Colonic mucosa (tissue), 4 donors: Measurements from ENCODE around the gene AP2A2. TPM values are rescaled to one million over a fixed set of nuclear protein-coding genes. Genes with fewer than 3 reads are reported as not detected.

ENCODE experiments used
- DNase-seq: peaks from one replicate; pipeline ENCODE4 v3.0.0-alpha.2; 2020
- H3K27ac ChIP-seq: fragments of 200-600 bp; one replicate; pipeline ENCODE4 v1.8.0; 2021
- H3K27me3 ChIP-seq: fragments of 200-600 bp; one replicate; pipeline ENCODE4 v1.8.0; 2021
- H3K36me3 ChIP-seq: fragments of 200-600 bp; one replicate; pipeline ENCODE4 v1.8.0; 2021
- H3K4me1 ChIP-seq: fragments of 200-600 bp; one replicate; pipeline ENCODE4 v1.8.0; 2021; ENCODE audit warnings: mild to moderate bottlenecking
- H3K4me3 ChIP-seq: fragments of 200-600 bp; one replicate; pipeline ENCODE4 v1.8.0; 2021
- H3K9ac ChIP-seq, 2 donors: one replicate each; pipeline ENCODE4 v1.7.0; 2013; ENCODE audit warnings: control low read depth in 2 of 2, low read depth in 2 of 2, low read length in 2 of 2
- H3K9me3 ChIP-seq: fragments of 200-600 bp; one replicate; pipeline ENCODE4 v1.8.0; 2021
- CTCF ChIP-seq: fragments of 200-600 bp; IDR thresholded peaks from one replicate; pipeline ENCODE4 v1.8.0; 2022; ENCODE audit warnings: antibody characterized with exemption, mild to moderate bottlenecking
- intact Hi-C: fragments of 100-400 bp; cut with DNase I; formaldehyde crosslinking; loops from one replicate; pipeline ENCODE4 v1.14.1; 2022
- total RNA-seq, 2 donors: library from RNA; stranded (reverse); fragmentation: NEBNext Ultra II Directional in 1 of 2; extraction: Animal tissue kit (Norgen Biotek cat#: 25700) in 1 of 2; gene quantifications; one replicate each; pipeline ENCODE4 v1.2.1, GENCODE V29; 2021
- donor health status: healthy.
- donor health status: DM: no; HTN: no; CAD: no.
- donor health status: DM: no; HTN: no; CAD: no.

AP2A2 gene
- total RNA-seq, 2 donors from 2014 or later, result 69.4 to 72.5 TPM

DNA sequence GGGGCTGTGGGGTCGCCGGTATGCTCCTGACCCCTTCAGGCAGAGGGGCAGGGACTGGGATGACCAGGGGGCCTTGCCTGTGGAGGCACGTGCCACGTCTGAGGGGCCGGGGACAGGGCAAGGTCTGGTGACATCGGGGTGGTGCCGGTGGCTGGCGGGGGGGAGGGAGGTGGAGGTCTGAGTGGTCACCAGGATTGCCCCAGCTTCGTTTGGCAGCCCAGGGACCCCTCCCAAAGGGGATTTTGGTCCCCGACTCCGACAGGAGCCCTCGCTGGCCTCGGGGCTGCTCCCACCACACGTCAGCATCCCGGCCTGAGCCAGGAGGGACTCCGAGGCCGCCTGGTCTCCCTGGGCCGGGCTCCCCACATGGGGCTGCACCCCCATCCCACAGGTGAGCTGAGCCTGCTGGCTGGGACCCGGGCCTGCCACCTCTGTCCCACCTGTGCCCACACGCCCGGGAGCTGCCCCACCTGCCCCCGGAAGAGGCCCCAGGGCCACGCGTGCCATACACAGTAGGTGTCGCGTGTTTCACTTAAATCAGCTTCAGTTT is 111.9 kb downstream of the AP2A2 start:
- H3K9me3 ChIP-seq, result no peaks in the 10 kb centered on the region
- no peak for TF ChIP-seq CTCF
- H3K4me3 ChIP-seq, result no peak overlapping the region
- no peaks in the 10 kb centered on the region for H3K27me3 ChIP-seq
- DNase-seq, result no peak
- H3K36me3 ChIP-seq, result no peaks in the 10 kb centered on the region
- intact Hi-C loops, result no loop called here
- no peak overlapping the region for H3K9ac ChIP-seq
- no peak overlapping the region for H3K27ac ChIP-seq
- H3K4me1 ChIP-seq, result no peaks in the 10 kb centered on the region

DNA sequence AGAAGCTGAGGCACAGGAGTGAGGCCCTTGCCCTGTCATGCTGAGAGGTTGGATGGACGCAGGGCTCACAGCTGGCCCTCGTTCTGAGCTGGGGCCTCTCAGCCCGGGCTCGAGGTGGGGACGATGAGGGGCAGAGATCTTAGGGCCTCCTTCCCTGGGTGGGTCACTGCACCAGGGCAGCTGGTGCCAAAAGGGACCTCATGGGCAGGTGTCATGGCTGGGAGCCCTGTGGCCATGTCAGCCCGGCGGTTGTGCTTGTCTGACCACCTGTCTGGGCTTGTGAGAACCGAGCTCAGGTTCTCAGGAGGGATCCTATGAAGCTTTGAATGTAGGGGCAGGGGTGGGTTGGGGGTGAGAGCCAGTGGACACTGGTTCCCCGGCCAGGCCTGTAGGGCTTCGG is 112.7 kb downstream of the AP2A2 start:
- no peaks in the 10 kb centered on the region for H3K4me1 ChIP-seq
- H3K4me3 ChIP-seq, result no peak overlapping the region
- no peaks in the 10 kb centered on the region for H3K9me3 ChIP-seq
- no peak for TF ChIP-seq CTCF
- DNase-seq, result no peak
- no peak overlapping the region for H3K9ac ChIP-seq
- H3K36me3 ChIP-seq, result no peaks in the 10 kb centered on the region
- no peaks in the 10 kb centered on the region for H3K27me3 ChIP-seq
- intact Hi-C loops, result no loop called here
- no peak overlapping the region for H3K27ac ChIP-seq

DNA sequence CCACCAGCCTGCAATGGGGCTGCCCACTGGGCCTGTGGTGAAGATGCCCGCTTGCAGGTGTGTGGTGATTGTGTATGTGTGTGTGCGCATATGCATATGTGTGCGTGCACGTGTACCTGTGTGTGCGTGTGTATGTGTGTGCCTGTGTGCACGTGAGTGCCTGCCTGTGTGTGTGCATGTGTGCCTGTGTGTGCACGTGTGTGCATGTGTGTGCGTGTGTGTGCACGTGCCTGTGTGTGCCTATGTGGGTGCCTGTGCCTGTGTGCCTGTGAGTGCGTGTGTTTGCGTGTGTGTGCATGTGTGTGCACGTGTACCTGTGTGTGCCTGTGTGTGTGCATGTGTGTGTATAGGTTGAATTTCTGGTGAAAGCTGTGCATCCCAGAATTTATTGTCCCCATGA is 113.3 kb downstream of the AP2A2 start:
- intact Hi-C loops, result no loop called here
- no peaks in the 10 kb centered on the region for H3K36me3 ChIP-seq
- no peaks in the 10 kb centered on the region for H3K27me3 ChIP-seq
- DNase-seq, result no peak
- H3K27ac ChIP-seq, result no peak overlapping the region
- no peak for TF ChIP-seq CTCF
- H3K4me1 ChIP-seq, result no peaks in the 10 kb centered on the region
- no peak overlapping the region for H3K4me3 ChIP-seq
- no peaks in the 10 kb centered on the region for H3K9me3 ChIP-seq
- H3K9ac ChIP-seq, result no peak overlapping the region

DNA sequence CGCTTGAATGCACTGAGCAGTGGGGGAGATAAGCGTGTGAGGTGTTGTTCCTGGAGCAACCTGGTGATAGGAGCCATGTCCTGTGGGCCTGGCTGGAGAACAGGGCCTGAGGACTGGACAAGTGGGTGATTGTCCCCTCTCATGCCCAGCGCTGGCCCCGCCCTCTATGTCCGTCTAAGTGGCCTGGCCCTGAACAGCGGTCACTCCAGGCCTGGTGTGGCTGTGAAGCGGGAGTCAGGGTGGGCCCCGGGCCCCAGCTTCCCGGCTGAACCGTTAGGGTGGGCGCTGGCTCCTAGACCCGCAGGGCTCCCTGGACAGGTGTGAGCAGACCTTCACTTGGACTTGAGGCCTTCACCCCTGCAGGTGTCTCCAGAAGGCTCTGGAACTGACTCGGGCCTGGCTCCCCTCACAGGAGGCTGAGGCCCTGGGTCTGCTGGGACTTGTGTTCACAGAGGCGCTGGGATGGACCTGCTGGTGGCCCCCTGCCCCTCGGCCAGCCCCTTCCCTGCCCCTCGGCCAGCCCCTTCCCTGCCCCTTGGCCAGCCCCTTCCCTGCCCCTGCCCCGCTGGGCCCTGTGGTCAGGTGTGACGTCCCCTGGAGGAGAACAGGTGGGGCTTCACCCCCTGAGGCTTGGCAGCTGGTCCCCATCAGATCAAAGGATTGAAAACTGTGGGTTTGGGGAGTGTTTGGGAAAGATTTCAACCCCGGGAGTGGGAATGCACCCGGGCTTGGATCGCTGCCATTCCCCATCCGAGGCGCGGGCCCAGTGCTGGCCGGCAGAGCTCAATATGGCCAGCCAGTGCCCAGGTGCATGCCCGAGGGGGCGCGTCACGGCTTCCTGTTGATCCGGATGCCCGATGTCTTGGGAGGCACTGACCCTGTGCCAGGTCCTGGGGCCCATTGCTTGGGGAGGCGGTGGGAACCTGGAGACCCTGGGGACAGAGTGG is 114.1 kb downstream of the AP2A2 start:
- no peak for DNase-seq
- no peaks in the 10 kb centered on the region for H3K9me3 ChIP-seq
- H3K27ac ChIP-seq, result no peak overlapping the region
- no peak overlapping the region for H3K4me3 ChIP-seq
- no peaks in the 10 kb centered on the region for H3K36me3 ChIP-seq
- intact Hi-C loops, result no loop called here
- H3K27me3 ChIP-seq, result no peaks in the 10 kb centered on the region
- H3K9ac ChIP-seq, result no peak overlapping the region
- H3K4me1 ChIP-seq, result no peaks in the 10 kb centered on the region
- TF ChIP-seq CTCF, result no peak

GRCh38 chr11:1040428-1041148 is 114.9 kb downstream of the AP2A2 start:
- DNase-seq, result no peak
- intact Hi-C loops, result no loop called here
- Histone ChIP-seq H3K9ac (no peak overlapping the region), H3K27me3 (no peaks in the 10 kb centered on the region), H3K4me3 (no peak overlapping the region), H3K27ac (no peak overlapping the region), H3K36me3 (no peaks in the 10 kb centered on the region), H3K9me3 (no peaks in the 10 kb centered on the region), H3K4me1 (no peaks in the 10 kb centered on the region)
- no peak for TF ChIP-seq CTCF
